NOMO-1 treated with DMSO at 0.1 percent for 48 hours (cell line): ENCODE data around the gene SLC30A7.
"Not testable (repeated sequence)": the region's sequence is repeated elsewhere in the genome, so short reads cannot be mapped to it uniquely, and the experiment has no call there.

Experiments
- DNase-seq: peaks from one replicate; lab custom pipeline; 2025; ENCODE audit not compliant: unreplicated experiment; lab: John Stamatoyannopoulos, UW

The SLC30A7 gene

GRCh38 chr1:100895540-100896480 is at the start of gene SLC30A7:
Gene SLC30A7 (plus strand): TSS chr1:100896090. CDS start chr1:100896263, 173 bp downstream.
- peak; percentile 63 for DNase-seq

- no peak for DNase-seq
Measured at GRCh38 chr1:100847361-100848082, 48.4 kb upstream of the SLC30A7 start.

- no peak for DNase-seq
Measured at GRCh38 chr1:100851726-100852125, 44.2 kb upstream of the SLC30A7 start.

GRCh38 chr1:100852976-100853375 is 42.9 kb upstream of the SLC30A7 start:
- no peak for DNase-seq

- not testable (repeated sequence) for DNase-seq
Measured at GRCh38 chr1:100855116-100855515, 40.8 kb upstream of the SLC30A7 start.

- no peak for DNase-seq
Measured at GRCh38 chr1:100860397-100860991, 35.4 kb upstream of the SLC30A7 start.

GRCh38 chr1:100861379-100861778 is 34.5 kb upstream of the SLC30A7 start:
- no peak for DNase-seq

GRCh38 chr1:100862591-100862990 is 33.3 kb upstream of the SLC30A7 start:
- DNase-seq = no peak

- DNase-seq = peak; percentile 1
Measured at GRCh38 chr1:100866041-100866900, 29.6 kb upstream of the SLC30A7 start.

GRCh38 chr1:100866901-100867206 is 29.0 kb upstream of the SLC30A7 start:
- no peak for DNase-seq

- peak; percentile 36 for DNase-seq
Measured at GRCh38 chr1:100868364-100868995, 27.4 kb upstream of the SLC30A7 start.

GRCh38 chr1:100869996-100870395 is 25.9 kb upstream of the SLC30A7 start:
- DNase-seq = no peak

- no peak for DNase-seq
Measured at GRCh38 chr1:100874433-100874832, 21.5 kb upstream of the SLC30A7 start.

- DNase-seq = no peak
Measured at GRCh38 chr1:100875228-100875627, 20.7 kb upstream of the SLC30A7 start.

GRCh38 chr1:100876291-100876690 is 19.6 kb upstream of the SLC30A7 start:
- DNase-seq = no peak

- no peak for DNase-seq
Measured at GRCh38 chr1:100879422-100879821, 16.5 kb upstream of the SLC30A7 start.

- no peak for DNase-seq
Measured at GRCh38 chr1:100881687-100882086, 14.2 kb upstream of the SLC30A7 start.

GRCh38 chr1:100882698-100883097 is 13.2 kb upstream of the SLC30A7 start:
- DNase-seq = peak; percentile 85

- DNase-seq = peak; percentile 6
Measured at GRCh38 chr1:100883963-100884362, 11.9 kb upstream of the SLC30A7 start.

- not testable (repeated sequence) for DNase-seq
Measured at GRCh38 chr1:100889007-100889406, 6.9 kb upstream of the SLC30A7 start.
